GM12875 (cell line): Measurements from ENCODE around the gene SEC23IP.

ENCODE experiments used
- H3K4me3 ChIP-seq: one replicate; pipeline ENCODE4 v1.5.1; 2011; ENCODE audit warnings: low read depth, low read length, control low read depth
- TF ChIP-seq, protein P1 (sequence below): IDR thresholded peaks from 2 replicates; pipeline ENCODE4 v1.5.1; 2011; ENCODE audit warnings: low read depth, mild to moderate bottlenecking, control low read depth, inconsistent platforms, low read length, moderate library complexity, borderline replicate concordance; ENCODE audit not compliant: insufficient read depth

The SEC23IP gene

DNA sequence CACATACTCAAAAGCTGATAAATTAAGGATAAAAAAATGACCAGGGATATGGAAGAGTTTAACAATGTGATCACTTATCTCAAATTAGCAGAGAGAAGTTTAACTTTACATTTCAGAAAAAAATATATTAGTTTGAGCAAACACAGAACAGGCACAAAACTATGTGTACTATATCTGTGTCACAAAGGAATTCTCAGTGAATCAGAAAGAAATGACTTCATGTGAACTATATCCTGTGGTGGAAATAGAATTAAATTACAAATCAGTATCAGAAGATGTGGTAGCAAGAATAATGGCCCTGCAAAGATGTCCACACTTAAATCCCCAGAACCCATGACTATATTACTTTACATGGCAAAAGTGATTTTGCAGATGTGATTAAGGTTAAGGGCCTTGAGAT lies 70.3 kb downstream of the SEC23IP start:
- TF ChIP-seq, protein P1, sequence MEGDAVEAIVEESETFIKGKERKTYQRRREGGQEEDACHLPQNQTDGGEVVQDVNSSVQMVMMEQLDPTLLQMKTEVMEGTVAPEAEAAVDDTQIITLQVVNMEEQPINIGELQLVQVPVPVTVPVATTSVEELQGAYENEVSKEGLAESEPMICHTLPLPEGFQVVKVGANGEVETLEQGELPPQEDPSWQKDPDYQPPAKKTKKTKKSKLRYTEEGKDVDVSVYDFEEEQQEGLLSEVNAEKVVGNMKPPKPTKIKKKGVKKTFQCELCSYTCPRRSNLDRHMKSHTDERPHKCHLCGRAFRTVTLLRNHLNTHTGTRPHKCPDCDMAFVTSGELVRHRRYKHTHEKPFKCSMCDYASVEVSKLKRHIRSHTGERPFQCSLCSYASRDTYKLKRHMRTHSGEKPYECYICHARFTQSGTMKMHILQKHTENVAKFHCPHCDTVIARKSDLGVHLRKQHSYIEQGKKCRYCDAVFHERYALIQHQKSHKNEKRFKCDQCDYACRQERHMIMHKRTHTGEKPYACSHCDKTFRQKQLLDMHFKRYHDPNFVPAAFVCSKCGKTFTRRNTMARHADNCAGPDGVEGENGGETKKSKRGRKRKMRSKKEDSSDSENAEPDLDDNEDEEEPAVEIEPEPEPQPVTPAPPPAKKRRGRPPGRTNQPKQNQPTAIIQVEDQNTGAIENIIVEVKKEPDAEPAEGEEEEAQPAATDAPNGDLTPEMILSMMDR = no peak
- no peak overlapping the region for H3K4me3 ChIP-seq

DNA sequence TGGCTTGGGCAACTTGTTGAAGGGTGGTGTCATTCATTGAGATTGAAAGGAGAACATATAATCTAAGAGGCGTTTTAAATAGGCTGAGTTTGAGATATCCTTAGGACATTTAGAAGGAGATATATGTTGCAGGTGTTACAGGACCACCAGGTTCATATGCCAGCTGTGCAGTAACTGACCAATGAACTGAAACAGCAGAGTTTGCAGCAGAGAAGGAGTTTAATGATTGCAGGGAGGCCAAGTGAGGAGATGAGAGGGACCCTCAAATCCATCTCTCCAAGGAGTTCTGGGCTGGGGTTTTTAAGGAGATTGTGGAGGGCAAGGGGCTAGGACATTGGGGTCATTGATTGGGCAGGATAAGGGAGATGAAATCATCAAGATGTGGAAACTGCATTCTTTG lies 74.5 kb downstream of the SEC23IP start:
- no peak overlapping the region for H3K4me3 ChIP-seq
- TF ChIP-seq, protein P1 = no peak

DNA sequence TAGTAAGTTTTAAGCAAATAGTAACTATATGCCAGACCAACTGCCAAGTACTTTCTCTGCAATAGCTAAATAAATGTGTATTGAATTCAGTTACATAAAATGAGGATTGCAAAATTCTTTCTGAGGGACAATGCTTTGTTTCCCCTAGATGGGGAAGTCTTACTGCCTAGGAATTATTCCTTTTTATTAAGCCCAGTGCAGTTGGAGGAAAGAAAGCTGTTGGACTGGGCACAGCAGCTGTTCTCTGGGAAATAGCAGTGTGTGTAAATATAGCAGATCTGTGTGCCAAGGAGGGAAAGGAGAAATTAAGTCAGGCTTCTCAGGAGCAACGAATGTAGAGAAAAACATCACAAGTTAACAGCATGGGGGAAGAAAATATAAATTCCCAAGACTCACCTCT lies 77.1 kb downstream of the SEC23IP start:
- TF ChIP-seq, protein P1 = no peak
- H3K4me3 ChIP-seq = no peak overlapping the region

DNA sequence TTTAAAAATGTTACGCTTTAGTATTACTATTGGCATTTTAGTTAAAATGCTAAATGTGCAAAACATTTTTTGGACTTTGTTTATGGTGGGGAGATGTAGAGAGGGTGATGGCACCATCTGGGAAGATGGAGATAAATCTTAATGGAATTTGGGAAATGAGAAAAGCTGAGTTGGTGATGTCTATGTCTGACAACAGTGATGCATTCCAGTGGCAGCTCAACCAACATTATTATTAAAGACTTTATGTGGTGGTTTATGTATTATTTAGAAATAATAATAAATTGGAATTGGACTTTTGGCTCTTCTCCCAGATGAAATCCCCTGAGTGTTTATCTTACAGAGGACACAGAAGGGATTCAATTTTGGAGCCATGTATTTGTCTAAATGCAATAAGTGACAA lies 77.6 kb downstream of the SEC23IP start:
- TF ChIP-seq, protein P1 = no peak
- no peak overlapping the region for H3K4me3 ChIP-seq

DNA sequence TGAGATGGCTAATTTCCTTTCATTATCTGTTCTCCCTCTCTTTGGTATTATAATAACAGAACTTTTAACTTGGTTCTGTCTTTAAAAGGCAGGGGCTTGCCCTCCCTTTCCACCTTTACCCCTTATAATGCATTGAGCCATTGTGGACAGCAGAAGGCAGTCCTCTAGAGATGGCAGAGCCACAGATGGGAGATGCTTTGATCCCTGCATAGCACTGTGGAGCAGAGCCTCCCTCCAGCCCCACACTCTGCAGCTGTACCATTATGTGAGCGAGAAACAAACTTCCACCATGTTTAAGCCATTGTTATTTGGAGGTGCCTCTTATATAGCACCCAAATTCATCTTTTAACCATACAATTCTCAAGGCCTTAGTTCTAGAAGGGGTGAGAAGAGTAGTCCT lies 78.4 kb downstream of the SEC23IP start:
- H3K4me3 ChIP-seq = no peak overlapping the region
- TF ChIP-seq, protein P1 = no peak

DNA sequence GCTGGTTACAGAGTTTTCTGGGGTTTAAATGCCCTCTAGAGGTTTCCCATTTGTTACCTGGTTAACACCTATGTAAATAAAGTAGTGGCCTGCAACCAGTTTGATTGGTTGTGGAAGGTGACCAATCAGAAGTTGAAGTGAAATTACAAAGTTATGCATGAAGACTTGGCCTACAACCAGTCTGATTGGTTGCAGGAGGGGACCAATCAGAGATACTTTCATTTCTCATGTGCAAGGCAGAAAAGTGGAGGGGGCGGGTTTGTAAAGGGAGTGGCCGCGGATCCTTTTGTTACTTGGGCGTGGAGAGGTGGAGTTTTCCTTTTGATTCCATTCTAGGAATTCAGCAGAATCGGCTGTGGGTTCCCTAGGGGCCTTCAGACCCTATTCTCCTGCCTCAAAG lies 80.8 kb downstream of the SEC23IP start:
- TF ChIP-seq, protein P1 = no peak
- no peak overlapping the region for H3K4me3 ChIP-seq

DNA sequence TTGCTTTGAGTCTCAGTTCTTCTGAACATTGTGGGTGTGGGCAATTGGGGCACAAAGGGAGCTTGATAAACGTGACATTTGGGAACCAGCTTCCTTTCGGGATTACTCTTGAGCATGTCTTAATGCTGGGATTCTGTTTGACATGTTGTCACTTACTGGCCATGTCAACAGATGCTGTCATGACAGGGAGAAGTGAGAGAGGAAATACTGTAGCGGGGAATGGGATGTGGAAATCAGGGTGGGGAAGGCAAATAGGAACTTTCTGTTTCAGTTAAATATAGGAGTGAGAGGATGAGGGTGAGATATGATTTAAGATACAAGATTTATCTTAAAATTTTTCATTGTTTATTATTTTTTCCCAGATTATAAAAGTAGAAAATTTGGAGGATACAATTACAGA lies 83.9 kb downstream of the SEC23IP start:
- H3K4me3 ChIP-seq = no peak overlapping the region
- TF ChIP-seq, protein P1 = no peak
